Gastroesophageal sphincter (tissue), 4 donors: Measurements from ENCODE around the gene OBSL1. TPM values are rescaled to one million over a fixed set of nuclear protein-coding genes. Genes with fewer than 3 reads are reported as not detected.

Source experiments
- ATAC-seq: fragments of 150-250 bp; one replicate; pipeline ENCODE4 v1.9.1; 2016; ENCODE audit warnings: mild to moderate bottlenecking, moderate library complexity
- H3K27ac ChIP-seq, 4 donors: fragments of 200-600 bp; sonication (generic) in 3 of 4; 1 replicate in 3 of 4; 2 replicates in 1 of 4; pipeline ENCODE4 v1.5.1; 2016 to 2019
- H3K27me3 ChIP-seq: fragments of 200-600 bp; sonication (generic); one replicate; pipeline ENCODE4 v1.5.1; 2019
- H3K36me3 ChIP-seq, 2 donors: fragments of 200-600 bp; sonication (generic); one replicate each; pipeline ENCODE4 v1.5.1; 2019; ENCODE audit warnings: control low read depth in 1 of 2
- H3K4me1 ChIP-seq, 3 donors: fragments of 200-600 bp; sonication (generic); 1 replicate in 2 of 3; 2 replicates in 1 of 3; pipeline ENCODE4 v1.5.1; 2016 to 2019; ENCODE audit warnings: control low read depth in 2 of 3
- H3K4me3 ChIP-seq, 2 donors: fragments of 200-600 bp; sonication (generic); one replicate each; pipeline ENCODE4 v1.5.1; 2019; ENCODE audit warnings: mild to moderate bottlenecking in 1 of 2, moderate library complexity in 1 of 2
- H3K9me3 ChIP-seq, 3 donors: fragments of 200-600 bp; sonication (generic); one replicate each; pipeline ENCODE4 v1.5.1; 2017 to 2019; ENCODE audit warnings: control low read depth in 2 of 3
- EP300 ChIP-seq: sonication (generic); formaldehyde crosslinking; IDR thresholded peaks from one replicate; pipeline ENCODE4 v1.6.1; 2017; ENCODE audit warnings: antibody characterized with exemption, mild to moderate bottlenecking
- POLR2A ChIP-seq, 2 donors: fragments of 450-650 bp; IDR thresholded peaks; one replicate each; pipeline ENCODE4 v1.6.1; 2017; ENCODE audit warnings: antibody characterized with exemption in 2 of 2, mild to moderate bottlenecking in 2 of 2, moderate library complexity in 1 of 2
- POLR2AphosphoS5 ChIP-seq: sonication (generic); formaldehyde crosslinking; IDR thresholded peaks from one replicate; pipeline ENCODE4 v1.6.1; 2017; ENCODE audit warnings: antibody characterized with exemption
- WGBS, 2 donors: methylation state at CpG; one replicate each; pipeline ENCODE4 v1.1.5; 2018; ENCODE audit warnings: low coverage in 1 of 2; 5-methylcytosine and 5-hydroxymethylcytosine counted together
- total RNA-seq, 4 donors: library from RNA; depleted of rRNA; stranded (reverse); fragments of >200 nt; gene quantifications; one replicate each; pipeline ENCODE4 v1.1.0, GENCODE V29; 2016
- TF ChIP-seq, protein P1 (sequence below), 4 experiments: fragments of 200-600 bp in 2 of 4; fragments of 450-650 bp in 2 of 4; sonication (generic) in 1 of 4; IDR thresholded peaks; one replicate each; pipeline ENCODE4 v1.5.1; 2017 to 2019; ENCODE audit warnings: antibody characterized with exemption in 4 of 4, mild to moderate bottlenecking in 2 of 4, moderate library complexity in 2 of 4

The OBSL1 gene
- total RNA-seq, 4 donors from 2014 or later, result 73.2 to 118 (median 81.6) TPM

DNA sequence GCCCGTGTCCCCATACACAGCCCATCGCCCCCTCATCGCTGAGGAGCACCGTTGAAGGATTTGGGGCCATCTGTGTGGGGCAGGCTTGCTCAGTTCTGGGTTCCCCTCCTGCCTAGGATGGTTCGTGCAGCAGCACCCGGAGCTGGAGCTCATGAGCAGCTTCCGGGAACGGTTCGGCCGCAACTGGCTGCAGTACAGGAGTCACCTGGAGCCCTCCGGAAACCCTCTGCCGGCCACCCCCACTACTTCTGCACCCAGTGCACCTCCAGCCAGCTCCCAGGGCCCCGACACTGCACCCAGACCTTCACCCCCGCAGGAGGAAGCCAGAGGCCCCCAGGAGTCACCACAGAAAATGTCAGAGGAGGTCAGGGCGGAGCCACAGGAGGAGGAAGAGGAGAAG lies 36.6 kb upstream of the OBSL1 start:
- H3K9me3 ChIP-seq, result no peaks in the 10 kb centered on the region
- TF ChIP-seq, protein P1, sequence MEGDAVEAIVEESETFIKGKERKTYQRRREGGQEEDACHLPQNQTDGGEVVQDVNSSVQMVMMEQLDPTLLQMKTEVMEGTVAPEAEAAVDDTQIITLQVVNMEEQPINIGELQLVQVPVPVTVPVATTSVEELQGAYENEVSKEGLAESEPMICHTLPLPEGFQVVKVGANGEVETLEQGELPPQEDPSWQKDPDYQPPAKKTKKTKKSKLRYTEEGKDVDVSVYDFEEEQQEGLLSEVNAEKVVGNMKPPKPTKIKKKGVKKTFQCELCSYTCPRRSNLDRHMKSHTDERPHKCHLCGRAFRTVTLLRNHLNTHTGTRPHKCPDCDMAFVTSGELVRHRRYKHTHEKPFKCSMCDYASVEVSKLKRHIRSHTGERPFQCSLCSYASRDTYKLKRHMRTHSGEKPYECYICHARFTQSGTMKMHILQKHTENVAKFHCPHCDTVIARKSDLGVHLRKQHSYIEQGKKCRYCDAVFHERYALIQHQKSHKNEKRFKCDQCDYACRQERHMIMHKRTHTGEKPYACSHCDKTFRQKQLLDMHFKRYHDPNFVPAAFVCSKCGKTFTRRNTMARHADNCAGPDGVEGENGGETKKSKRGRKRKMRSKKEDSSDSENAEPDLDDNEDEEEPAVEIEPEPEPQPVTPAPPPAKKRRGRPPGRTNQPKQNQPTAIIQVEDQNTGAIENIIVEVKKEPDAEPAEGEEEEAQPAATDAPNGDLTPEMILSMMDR (IDR thresholded peaks at IDR 0.05), result no peak
- TF ChIP-seq POLR2AphosphoS5, result no peak
- TF ChIP-seq EP300, result no peak
- TF ChIP-seq POLR2A (IDR thresholded peaks at IDR 0.05), result no peak
- peaks cover 0 to 98% of the 10 kb centered on the region in 2 donors for H3K36me3 ChIP-seq
- H3K27ac ChIP-seq, result peak overlapping the region in 2 of 4 donors; percentile 77 to 79
- WGBS, 2 donors, result 93% methylated on average over 5 of the region's 15 CpGs; no CpG with 5 or more reads in 1 of the 2 donors
- H3K27me3 ChIP-seq, result no peaks in the 10 kb centered on the region
- H3K4me3 ChIP-seq, result no peak overlapping the region
- ATAC-seq, result no peak
- H3K4me1 ChIP-seq, result peaks cover 0 to 21% (median 0%) of the 10 kb centered on the region in 3 donors

DNA sequence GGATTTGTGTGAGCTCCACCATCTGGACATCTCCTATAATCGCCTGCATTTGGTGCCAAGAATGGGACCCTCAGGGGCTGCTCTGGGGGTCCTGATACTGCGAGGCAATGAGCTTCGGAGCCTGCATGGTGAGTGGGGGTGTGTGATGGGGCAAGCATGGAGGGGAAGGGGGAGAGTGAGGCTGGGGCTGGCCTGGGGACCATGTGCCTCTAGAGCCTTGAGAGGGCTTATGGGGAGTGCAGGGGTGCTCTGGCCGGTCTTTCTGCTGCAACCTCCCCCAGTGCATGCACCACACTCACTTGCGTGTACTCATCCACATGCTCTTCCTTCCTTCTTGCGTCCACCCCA lies 34.2 kb upstream of the OBSL1 start:
- TF ChIP-seq POLR2A (IDR thresholded peaks at IDR 0.05) (no peak), POLR2AphosphoS5 (no peak), EP300 (no peak)
- TF ChIP-seq, protein P1 (IDR thresholded peaks at IDR 0.05), result no peak
- Histone ChIP-seq H3K4me3 (no peak overlapping the region), H3K27me3 (no peaks in the 10 kb centered on the region), H3K9me3 (no peaks in the 10 kb centered on the region), H3K27ac (no peak overlapping the region), H3K4me1 (peaks cover 0 to 21% (median 0%) of the 10 kb centered on the region in 3 donors), H3K36me3 (peaks cover 0 to 97% of the 10 kb centered on the region in 2 donors)
- ATAC-seq, result no peak
- WGBS, 2 donors, result 60 to 77% methylated on average over 2 to 3 of the region's 6 CpGs

DNA sequence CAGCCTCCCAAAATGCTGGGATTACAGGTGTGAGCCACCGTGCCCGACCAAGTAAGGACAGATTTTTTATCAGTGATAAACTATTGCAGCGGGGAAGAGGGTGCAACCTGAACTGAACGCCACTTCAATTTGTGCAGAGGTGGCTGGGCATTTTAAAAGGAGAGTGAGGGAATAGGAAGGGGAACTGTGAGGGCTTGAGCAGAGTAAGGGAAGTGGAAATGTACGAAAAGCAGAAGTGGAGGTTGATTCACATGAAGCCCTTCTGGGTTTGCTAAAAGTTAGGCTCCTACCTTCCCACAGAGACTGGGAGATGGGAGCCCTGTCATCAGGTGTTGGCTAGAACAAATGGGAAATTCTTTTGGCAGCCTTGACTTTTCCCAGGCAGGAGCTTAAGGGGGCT lies 32.4 kb upstream of the OBSL1 start:
- no peaks in the 10 kb centered on the region for H3K27me3 ChIP-seq
- TF ChIP-seq, protein P1 (IDR thresholded peaks at IDR 0.05), result no peak
- TF ChIP-seq POLR2AphosphoS5 (no peak), EP300 (no peak), POLR2A (IDR thresholded peaks at IDR 0.05) (no peak)
- 82 to 100% methylated on average over 1 to 5 of the region's 5 CpGs for WGBS, 2 donors
- H3K4me3 ChIP-seq, result no peak overlapping the region
- no peak overlapping the region for H3K27ac ChIP-seq
- peaks cover 0 to 81% of the 10 kb centered on the region in 2 donors for H3K36me3 ChIP-seq
- H3K4me1 ChIP-seq, result peaks cover 0 to 10% (median 0%) of the 10 kb centered on the region in 3 donors
- no peaks in the 10 kb centered on the region for H3K9me3 ChIP-seq
- no peak for ATAC-seq

DNA sequence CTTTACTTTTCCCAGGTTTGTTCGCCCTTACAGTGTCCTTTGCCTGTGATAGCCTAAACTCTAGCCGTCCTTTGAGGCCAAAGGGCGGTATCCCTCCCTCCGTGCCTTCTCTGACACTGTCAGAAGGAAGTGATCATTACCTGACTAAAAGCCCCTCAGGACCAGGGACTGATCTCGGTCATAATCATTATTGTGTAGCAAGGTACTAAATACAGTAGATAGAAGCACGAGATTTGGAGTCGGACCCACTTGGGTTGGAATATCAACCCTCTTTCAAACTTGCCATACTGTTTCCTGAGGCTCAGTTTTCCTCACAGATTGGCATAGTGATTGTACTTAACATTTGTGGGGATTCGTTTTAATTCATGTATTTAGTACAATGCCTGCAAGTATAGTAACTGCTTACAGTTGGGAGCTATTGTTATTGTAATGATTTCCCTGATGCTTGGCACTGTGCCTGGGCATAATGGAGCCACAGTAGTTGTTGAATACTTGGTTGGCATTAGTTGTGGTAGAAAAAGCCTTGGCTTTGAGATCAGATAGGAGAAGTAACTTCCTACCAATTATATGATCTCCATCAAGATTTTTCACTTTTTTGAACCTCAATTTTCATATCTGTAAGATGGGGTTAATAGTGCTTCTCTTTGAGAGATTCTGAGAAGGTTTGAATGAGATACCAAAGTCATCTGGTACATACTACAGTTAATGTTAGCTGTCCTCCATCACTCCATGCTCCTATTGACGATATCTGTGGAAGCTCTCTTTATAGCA lies 27.2 kb upstream of the OBSL1 start:
- Histone ChIP-seq H3K27me3 (no peaks in the 10 kb centered on the region), H3K27ac (peak overlapping the region; percentile 88 to 93 (median 90)), H3K36me3 (peaks cover 0 to 28% of the 10 kb centered on the region in 2 donors), H3K4me3 (peak overlapping the region; percentile 70 to 72), H3K9me3 (no peaks in the 10 kb centered on the region), H3K4me1 (peaks cover 0 to 20% (median 13%) of the 10 kb centered on the region in 3 donors)
- ATAC-seq, result no peak
- TF ChIP-seq, protein P1 (IDR thresholded peaks at IDR 0.05), result no peak
- TF ChIP-seq POLR2AphosphoS5, result no peak
- TF ChIP-seq EP300, result no peak
- TF ChIP-seq POLR2A (IDR thresholded peaks at IDR 0.05), result no peak
- WGBS, 2 donors, result 23 to 27% methylated on average over 6 to 7 of the region's 9 CpGs
